Right lobe of liver (tissue), 6 donors: ENCODE results near the gene TRAK1. TPM values are rescaled to one million over a fixed set of nuclear protein-coding genes. Genes with fewer than 3 reads are reported as not detected.

Experiments
- ATAC-seq, 4 donors: fragments of 200-7000 bp; cut with Tn5 transposase; one replicate each; pipeline ENCODE4 v1.9.1; 2020; ENCODE audit warnings: mild to moderate bottlenecking in 4 of 4, moderate library complexity in 4 of 4
- DNase-seq, 3 donors: peaks; one replicate each; pipeline ENCODE4 v3.0.0-alpha.2; 2020
- H3K27ac ChIP-seq, 3 donors: fragments of 200-600 bp; one replicate each; pipeline ENCODE4 v1.8.0; 2022
- H3K27me3 ChIP-seq, 2 donors: fragments of 200-600 bp; one replicate each; pipeline ENCODE4 v1.8.0; 2022
- H3K36me3 ChIP-seq, 4 donors: fragments of 200-600 bp; sonication (generic) in 1 of 4; one replicate each; pipeline versions ENCODE4 v1.5.1 to v1.8.0; 2017 to 2022; ENCODE audit warnings: control low read depth in 1 of 4
- H3K4me1 ChIP-seq, 4 donors: fragments of 200-600 bp; sonication (generic) in 1 of 4; one replicate each; pipeline versions ENCODE4 v1.5.1 to v1.8.0; 2017 to 2022; ENCODE audit warnings: control low read depth in 1 of 4
- H3K4me3 ChIP-seq, 3 donors: fragments of 200-600 bp; one replicate each; pipeline ENCODE4 v1.8.0; 2022
- H3K9me3 ChIP-seq, 4 donors: fragments of 200-600 bp; sonication (generic) in 1 of 4; one replicate each; pipeline versions ENCODE4 v1.5.1 to v1.8.0; 2017 to 2022; ENCODE audit warnings: control low read depth in 1 of 4
- CTCF ChIP-seq, 4 donors: fragments of 200-600 bp in 3 of 4; fragments of 450-650 bp in 1 of 4; IDR thresholded peaks; one replicate each; pipeline versions ENCODE4 v1.5.1 to v1.8.0; 2016 to 2022; ENCODE audit warnings: antibody characterized with exemption in 4 of 4, mild to moderate bottlenecking in 2 of 4
- POLR2A ChIP-seq: fragments of 450-650 bp; IDR thresholded peaks from one replicate; pipeline ENCODE4 v1.6.1; 2017; ENCODE audit warnings: antibody characterized with exemption, mild to moderate bottlenecking
- WGBS: methylation state at CpG from one replicate; pipeline ENCODE4 v1.1.6; 2018; ENCODE audit warnings: low coverage, low lambda C conversion rate; ENCODE audit not compliant: insufficient coverage; ENCODE audit errors: missing lambda C conversion rate; 5-methylcytosine and 5-hydroxymethylcytosine counted together
- intact Hi-C, 2 donors: fragments of 100-400 bp; cut with DNase I; formaldehyde crosslinking; loops; one replicate each; pipeline versions ENCODE4 v1.11.2 to v1.14.1; 2022
- total RNA-seq, 6 experiments: library from RNA; depleted of rRNA in 2 of 6; stranded (reverse); fragments of >200 nt in 2 of 6; fragmentation: NEBNext Ultra II Directional in 3 of 6; extraction: Animal tissue kit (Norgen Biotek cat#: 25700) in 3 of 6; gene quantifications; one replicate each; pipeline versions ENCODE4 v1.1.0 to v1.2.4, GENCODE V29; 2016 to 2023
- donor health status: DM: no; HTN: yes; CAD: no.
- donor health status: DM: no; HTN: no; CAD: no.
- donor health status: DM: no; HTN: no; CAD: no.
- donor health status: DM: no; HTN: yes; CAD: no.
- donor health status: DM: no; HTN: yes; CAD: no.

Gene TRAK1
- total RNA-seq, 6 experiments from 2014 or later = 9.5 to 16.4 (median 12.2) TPM

GRCh38 chr3:42195879-42196330 is 104.7 kb downstream of the TRAK1 start:
- intact Hi-C loops = loop anchor here (10.0 kb wide), 2 partner anchors 71 to 81 kb away; no protein-coding TSS in a partner anchor

GRCh38 chr3:42198709-42199108 is 107.6 kb downstream of the TRAK1 start:
- DNase-seq = no peak
- no peaks in the 10 kb centered on the region for H3K9me3 ChIP-seq
- ATAC-seq = no peak
- 83% methylated on average over 1 of the region's 3 CpGs for WGBS
- no peak overlapping the region for H3K27ac ChIP-seq
- intact Hi-C loops = loop anchor here (10.0 kb wide), 2 partner anchors 74 to 84 kb away; no protein-coding TSS in a partner anchor
- H3K27me3 ChIP-seq = no peaks in the 10 kb centered on the region
- TF ChIP-seq CTCF (IDR thresholded peaks at IDR 0.05) (no peak), POLR2A (no peak)
- no peak overlapping the region for H3K4me3 ChIP-seq
- no peaks in the 10 kb centered on the region for H3K4me1 ChIP-seq
- peaks cover 0 to 80% (median 7%) of the 10 kb centered on the region in 4 donors for H3K36me3 ChIP-seq

More at GRCh38 chr3:42195879-42196330, 104.7 kb downstream of the TRAK1 start:
- Histone ChIP-seq H3K27me3 (no peaks in the 10 kb centered on the region), H3K9me3 (no peaks in the 10 kb centered on the region), H3K36me3 (peaks cover 0 to 63% (median 7%) of the 10 kb centered on the region in 4 donors), H3K27ac (no peak overlapping the region), H3K4me1 (no peaks in the 10 kb centered on the region), H3K4me3 (no peak overlapping the region)
- 68% methylated on average over 5 of the region's 5 CpGs for WGBS
- DNase-seq = no peak
- no peak for ATAC-seq
- no peak for TF ChIP-seq CTCF (IDR thresholded peaks at IDR 0.05)
- TF ChIP-seq POLR2A = no peak

- WGBS = 78% methylated on average over 7 of the region's 35 CpGs
- Histone ChIP-seq H3K4me3 (no peak overlapping the region), H3K36me3 (peaks cover 0 to 56% (median 5%) of the 10 kb centered on the region in 4 donors), H3K27me3 (no peaks in the 10 kb centered on the region), H3K9me3 (no peaks in the 10 kb centered on the region), H3K4me1 (no peaks in the 10 kb centered on the region), H3K27ac (no peak overlapping the region)
- DNase-seq (no peak), ATAC-seq (no peak)
- intact Hi-C loops = no loop called here
- TF ChIP-seq CTCF (IDR thresholded peaks at IDR 0.05) = no peak
- TF ChIP-seq POLR2A = no peak
Observed at GRCh38 chr3:42202217-42202865, 111.2 kb downstream of the TRAK1 start.

GRCh38 chr3:42204867-42205599 is 113.9 kb downstream of the TRAK1 start:
- H3K9me3 ChIP-seq = no peaks in the 10 kb centered on the region
- no peaks in the 10 kb centered on the region for H3K27me3 ChIP-seq
- no peak for DNase-seq
- no peaks in the 10 kb centered on the region for H3K4me1 ChIP-seq
- peaks cover 0 to 37% (median 3%) of the 10 kb centered on the region in 4 donors for H3K36me3 ChIP-seq
- ATAC-seq = no peak
- WGBS = 92% methylated on average over 2 of the region's 2 CpGs
- H3K27ac ChIP-seq = no peak overlapping the region
- intact Hi-C loops = no loop called here
- H3K4me3 ChIP-seq = no peak overlapping the region
- TF ChIP-seq POLR2A = no peak
- no peak for TF ChIP-seq CTCF (IDR thresholded peaks at IDR 0.05)
